Right lobe of liver (tissue), 6 donors: Measurements from ENCODE around the gene SSC5D. TPM values are rescaled to one million over a fixed set of nuclear protein-coding genes. Genes with fewer than 3 reads are reported as not detected.

Source experiments
- ATAC-seq, 4 donors: fragments of 200-7000 bp; cut with Tn5 transposase; one replicate each; pipeline ENCODE4 v1.9.1; 2020; ENCODE audit warnings: mild to moderate bottlenecking in 4 of 4, moderate library complexity in 4 of 4
- DNase-seq, 3 donors: peaks; one replicate each; pipeline ENCODE4 v3.0.0-alpha.2; 2020
- H3K27ac ChIP-seq, 3 donors: fragments of 200-600 bp; one replicate each; pipeline ENCODE4 v1.8.0; 2022
- H3K27me3 ChIP-seq, 2 donors: fragments of 200-600 bp; one replicate each; pipeline ENCODE4 v1.8.0; 2022
- H3K36me3 ChIP-seq, 4 donors: fragments of 200-600 bp; sonication (generic) in 1 of 4; one replicate each; pipeline versions ENCODE4 v1.5.1 to v1.8.0; 2017 to 2022; ENCODE audit warnings: control low read depth in 1 of 4
- H3K4me1 ChIP-seq, 4 donors: fragments of 200-600 bp; sonication (generic) in 1 of 4; one replicate each; pipeline versions ENCODE4 v1.5.1 to v1.8.0; 2017 to 2022; ENCODE audit warnings: control low read depth in 1 of 4
- H3K4me3 ChIP-seq, 3 donors: fragments of 200-600 bp; one replicate each; pipeline ENCODE4 v1.8.0; 2022
- H3K9me3 ChIP-seq, 4 donors: fragments of 200-600 bp; sonication (generic) in 1 of 4; one replicate each; pipeline versions ENCODE4 v1.5.1 to v1.8.0; 2017 to 2022; ENCODE audit warnings: control low read depth in 1 of 4
- CTCF ChIP-seq, 4 donors: fragments of 200-600 bp in 3 of 4; fragments of 450-650 bp in 1 of 4; IDR thresholded peaks; one replicate each; pipeline versions ENCODE4 v1.5.1 to v1.8.0; 2016 to 2022; ENCODE audit warnings: antibody characterized with exemption in 4 of 4, mild to moderate bottlenecking in 2 of 4
- POLR2A ChIP-seq: fragments of 450-650 bp; IDR thresholded peaks from one replicate; pipeline ENCODE4 v1.6.1; 2017; ENCODE audit warnings: antibody characterized with exemption, mild to moderate bottlenecking
- WGBS: methylation state at CpG from one replicate; pipeline ENCODE4 v1.1.6; 2018; ENCODE audit warnings: low coverage, low lambda C conversion rate; ENCODE audit not compliant: insufficient coverage; ENCODE audit errors: missing lambda C conversion rate; 5-methylcytosine and 5-hydroxymethylcytosine counted together
- intact Hi-C, 2 donors: fragments of 100-400 bp; cut with DNase I; formaldehyde crosslinking; loops; one replicate each; pipeline versions ENCODE4 v1.11.2 to v1.14.1; 2022
- total RNA-seq, 6 experiments: library from RNA; depleted of rRNA in 2 of 6; stranded (reverse); fragments of >200 nt in 2 of 6; fragmentation: NEBNext Ultra II Directional in 3 of 6; extraction: Animal tissue kit (Norgen Biotek cat#: 25700) in 3 of 6; gene quantifications; one replicate each; pipeline versions ENCODE4 v1.1.0 to v1.2.4, GENCODE V29; 2016 to 2023
- donor health status: DM: no; HTN: yes; CAD: no.
- donor health status: DM: no; HTN: no; CAD: no.
- donor health status: DM: no; HTN: no; CAD: no.
- donor health status: DM: no; HTN: yes; CAD: no.
- donor health status: DM: no; HTN: yes; CAD: no.

Gene SSC5D
- total RNA-seq, 6 experiments from 2014 or later, result 0.35 to 1.6 (median 1.2) TPM

- WGBS, result 79% methylated on average over 13 of the region's 16 CpGs
- H3K4me1 ChIP-seq, result peaks cover 0 to 14% (median 6%) of the 10 kb centered on the region in 4 donors
Observed at GRCh38 chr19:55457683-55458457, 30.4 kb upstream of the SSC5D start.

DNA sequence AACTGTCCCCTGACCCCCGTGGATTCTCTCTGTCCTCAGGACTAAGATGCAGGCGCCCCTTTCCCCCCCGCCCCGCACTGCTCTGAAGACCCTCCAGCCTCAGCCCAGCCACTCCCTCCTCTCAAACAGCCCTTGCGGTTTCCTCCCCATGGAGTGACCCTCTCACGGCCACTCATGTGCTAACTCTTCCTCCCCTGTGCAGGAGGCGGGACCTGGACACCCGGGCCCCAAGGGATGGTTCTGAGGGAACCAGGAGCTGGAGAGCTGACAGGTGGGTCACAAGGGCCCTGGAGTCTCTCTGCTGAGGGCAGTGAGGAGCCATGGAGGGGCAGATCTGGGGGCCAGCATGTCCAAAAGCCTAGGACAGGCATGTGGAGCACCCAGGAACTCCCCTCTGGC, 28.7 kb upstream of the SSC5D start:
- DNase-seq (peak in 1 of 3 donors; percentile 43), ATAC-seq (no peak)
- peak overlapping the region in 2 of 3 donors; percentile 73 to 97 for H3K4me3 ChIP-seq
- WGBS, result 37% methylated on average over 3 of the region's 8 CpGs
- H3K27me3 ChIP-seq, result no peaks in the 10 kb centered on the region
- H3K4me1 ChIP-seq, result peaks cover 0 to 14% (median 6%) of the 10 kb centered on the region in 4 donors
- peak overlapping the region in 1 of 3 donors; percentile 85 for H3K27ac ChIP-seq
- intact Hi-C loops, result no loop called here
- no peak for TF ChIP-seq POLR2A
- no peak for TF ChIP-seq CTCF (IDR thresholded peaks at IDR 0.05)
- H3K9me3 ChIP-seq, result no peaks in the 10 kb centered on the region
- H3K36me3 ChIP-seq, result peaks cover 0 to 10% (median 0%) of the 10 kb centered on the region in 4 donors

More at GRCh38 chr19:55457683-55458457, 30.4 kb upstream of the SSC5D start:
- Histone ChIP-seq H3K36me3 (peaks cover 0 to 10% (median 0%) of the 10 kb centered on the region in 4 donors), H3K27me3 (no peaks in the 10 kb centered on the region), H3K9me3 (no peaks in the 10 kb centered on the region), H3K4me3 (no peak overlapping the region), H3K27ac (no peak overlapping the region)
- ATAC-seq (no peak), DNase-seq (no peak)
- intact Hi-C loops, result no loop called here
- no peak for TF ChIP-seq CTCF (IDR thresholded peaks at IDR 0.05)
- no peak for TF ChIP-seq POLR2A

GRCh38 chr19:55459950-55460657, 28.1 kb upstream of the SSC5D start:
- H3K36me3 ChIP-seq, result peaks cover 0 to 5% (median 0%) of the 10 kb centered on the region in 4 donors
- peak overlapping the region; percentile 72 to 97 (median 73) for H3K4me3 ChIP-seq
- intact Hi-C loops, result no loop called here
- no peak for DNase-seq
- H3K4me1 ChIP-seq, result peaks cover 0 to 14% (median 6%) of the 10 kb centered on the region in 4 donors
- ATAC-seq, result peak in 1 of 4 donors; percentile 1
- 18% methylated on average over 16 of the region's 16 CpGs for WGBS
- H3K9me3 ChIP-seq, result no peaks in the 10 kb centered on the region
- no peaks in the 10 kb centered on the region for H3K27me3 ChIP-seq
- peak overlapping the region in 2 of 3 donors; percentile 47 to 85 for H3K27ac ChIP-seq
- TF ChIP-seq POLR2A, result no peak
- TF ChIP-seq CTCF (IDR thresholded peaks at IDR 0.05), result no peak

DNA sequence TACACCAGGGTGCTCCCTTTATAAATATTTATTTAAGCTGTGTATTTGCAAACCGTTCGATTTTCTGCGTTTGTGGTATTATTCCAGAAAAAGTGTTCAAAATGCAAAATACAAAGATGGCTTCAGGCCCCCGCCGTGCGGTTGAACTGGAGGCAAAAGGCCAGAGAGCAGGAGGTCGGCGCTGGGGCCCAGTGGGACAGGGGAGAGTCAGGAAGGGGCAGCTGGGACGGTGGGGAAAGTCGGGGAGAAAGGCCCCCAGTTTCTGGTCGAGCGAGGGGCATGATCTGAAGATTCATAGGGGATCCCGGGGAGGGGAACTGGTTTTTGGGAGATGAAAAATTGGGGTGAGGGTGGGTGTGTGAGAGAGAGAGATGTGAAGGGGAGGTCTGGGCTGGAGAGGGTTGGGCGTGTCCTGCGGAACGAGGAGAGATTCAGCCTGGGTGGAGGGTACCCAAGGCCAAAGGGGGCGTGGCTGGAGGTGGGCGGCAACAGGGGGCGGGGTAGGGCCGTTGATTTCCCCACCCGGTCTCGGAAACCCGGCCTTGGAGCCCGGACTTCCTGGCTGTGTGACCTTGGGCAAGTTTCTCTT, 27.5 kb upstream of the SSC5D start:
- peaks cover 0 to 14% (median 6%) of the 10 kb centered on the region in 4 donors for H3K4me1 ChIP-seq
- no peaks in the 10 kb centered on the region for H3K9me3 ChIP-seq
- peak; percentile 91 to 92 (median 91) for DNase-seq
- no peaks in the 10 kb centered on the region for H3K27me3 ChIP-seq
- intact Hi-C loops, result no loop called here
- H3K36me3 ChIP-seq, result no peaks in the 10 kb centered on the region
- peak overlapping the region; percentile 84 to 90 (median 85) for H3K27ac ChIP-seq
- TF ChIP-seq CTCF (IDR thresholded peaks at IDR 0.05) (no peak), POLR2A (no peak)
- ATAC-seq, result peak; percentile 69 to 77 (median 72)
- H3K4me3 ChIP-seq, result peak overlapping the region; percentile 72 to 97 (median 73)
- WGBS, result 8% methylated on average over 17 of the region's 24 CpGs
